ENCODE measurements around the gene GGN.
A peak's percentile ranks its signal among the peaks of the same experiment; 100 is the strongest.
"Not testable (repeated sequence)": the region's sequence is repeated elsewhere in the genome, so short reads cannot be mapped to it uniquely, and the experiment has no call there.

The GGN gene

DNA sequence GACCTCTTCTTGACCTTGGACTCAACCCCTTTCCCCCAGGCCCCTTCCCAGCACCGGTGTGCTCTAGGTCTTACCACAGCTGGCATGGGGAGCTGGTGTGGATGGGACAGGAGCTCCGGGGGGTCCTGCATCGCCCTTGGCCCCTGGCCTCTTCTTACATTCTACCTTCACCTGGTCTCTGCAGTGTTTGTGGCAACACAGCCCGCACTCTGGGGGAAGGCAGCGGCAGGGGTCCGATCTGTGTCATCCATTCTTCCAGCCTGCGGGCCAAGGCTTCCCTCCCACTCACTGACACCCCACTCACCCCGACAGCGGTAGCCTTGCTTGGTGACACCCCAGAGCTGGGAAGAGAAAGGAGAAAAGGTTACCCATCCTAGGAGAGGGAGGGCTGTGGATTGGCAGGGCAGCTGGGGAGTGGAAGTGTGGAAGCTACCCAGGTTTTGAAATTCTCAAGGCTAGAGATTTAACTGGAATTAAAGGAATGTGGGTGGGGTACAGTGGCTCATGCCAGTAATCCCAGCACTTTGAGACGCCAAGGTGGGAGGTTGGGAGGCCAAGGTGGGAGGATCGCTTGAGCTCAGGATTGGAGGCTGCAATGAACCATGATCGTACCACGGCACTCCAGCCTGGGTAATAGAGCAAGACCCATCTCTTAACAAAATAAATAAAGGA, 23.3 kb upstream of the GGN start:
- no peak for DNase-seq (ENCODE audit: low read depth in 2 of 2)

DNA sequence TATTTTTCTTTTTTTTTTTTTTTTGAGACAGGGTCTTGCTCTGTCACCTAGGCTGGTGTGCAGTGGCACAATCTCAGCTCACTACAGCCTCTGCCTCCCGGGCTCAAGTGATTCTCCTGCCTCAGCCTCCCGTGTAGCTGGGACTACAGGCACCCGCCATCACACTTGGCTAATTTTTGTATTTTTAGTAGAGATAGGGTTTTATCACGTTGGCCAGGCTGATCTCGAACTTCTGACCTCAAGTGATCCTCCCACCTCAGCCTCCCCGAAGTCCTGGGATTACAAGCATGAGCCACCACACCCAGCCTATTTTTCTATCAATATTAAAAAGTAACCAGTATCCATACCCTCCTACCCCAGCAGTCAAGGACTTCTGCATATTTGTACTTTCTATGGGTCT, 22.6 kb upstream of the GGN start:
- not testable (repeated sequence) for DNase-seq (ENCODE audit: low read depth in 2 of 2)

DNA sequence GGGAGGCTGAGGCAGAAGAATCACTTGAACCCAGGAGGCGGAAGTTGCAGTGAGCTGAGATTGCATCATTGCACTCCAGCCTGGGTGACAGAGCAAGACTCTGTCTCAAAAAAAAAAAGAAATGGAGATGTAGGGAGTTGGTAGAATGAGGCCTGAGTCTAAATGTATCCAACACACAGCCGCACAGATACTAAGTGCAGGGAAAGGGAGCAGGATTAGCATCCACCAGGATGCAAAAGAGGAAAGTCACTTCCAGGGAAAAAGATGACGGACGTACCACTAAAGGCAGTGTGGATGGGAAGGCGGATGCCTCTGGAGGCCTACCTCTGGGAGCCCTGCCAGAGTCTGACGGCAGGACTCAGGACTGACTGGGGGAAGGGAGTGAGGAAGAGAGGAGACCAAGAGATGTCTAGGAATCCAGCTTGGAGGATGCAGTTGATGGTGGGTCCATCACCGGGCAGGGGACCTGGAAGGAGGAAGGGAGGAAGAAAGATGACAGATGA, 21.8 kb upstream of the GGN start:
- peak in 1 of 2 experiments; percentile 15 for DNase-seq (ENCODE audit: low read depth in 2 of 2)

DNA sequence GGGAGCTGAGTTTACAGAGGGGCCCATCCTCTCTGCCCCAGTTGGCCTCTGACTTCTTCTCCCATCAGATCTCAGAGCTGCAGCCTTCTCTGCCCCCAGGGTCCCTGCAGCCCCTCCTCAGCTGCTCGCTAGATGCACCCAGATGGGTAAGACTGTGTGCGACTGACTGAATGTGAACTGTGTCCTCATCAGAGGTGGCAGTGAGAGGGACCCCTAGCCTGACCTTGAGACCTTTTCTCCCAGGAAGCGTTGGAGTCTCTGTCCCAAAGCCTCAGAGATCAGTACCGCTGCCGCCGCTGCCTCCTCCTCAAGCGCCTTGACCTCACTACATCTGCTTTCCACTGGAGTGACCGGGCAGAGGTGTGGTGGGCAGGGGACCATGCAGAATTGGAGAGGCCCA, 17.4 kb upstream of the GGN start:
- no peak for DNase-seq (ENCODE audit: low read depth in 2 of 2)

DNA sequence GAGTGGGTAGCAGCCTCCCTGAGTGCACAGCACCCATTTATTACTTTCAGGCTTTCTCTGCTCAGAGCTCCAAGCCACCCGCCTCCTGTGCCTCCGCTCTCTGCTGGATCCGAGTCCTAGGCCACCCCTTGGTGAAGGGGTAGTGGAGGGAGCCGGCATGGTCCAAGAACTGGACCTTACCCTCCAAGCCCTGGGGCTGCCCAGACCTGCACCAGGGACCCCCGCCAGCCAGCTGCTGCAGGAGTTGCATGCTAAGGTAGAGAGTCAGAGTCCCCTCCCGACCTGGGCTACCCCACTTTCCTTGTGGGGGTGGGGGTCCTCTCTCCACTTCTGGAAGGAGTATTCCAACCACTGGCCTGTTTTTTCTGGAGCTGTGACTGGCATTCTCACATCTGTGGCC, 17.0 kb upstream of the GGN start:
- no peak for DNase-seq (ENCODE audit: low read depth in 2 of 2)

DNA sequence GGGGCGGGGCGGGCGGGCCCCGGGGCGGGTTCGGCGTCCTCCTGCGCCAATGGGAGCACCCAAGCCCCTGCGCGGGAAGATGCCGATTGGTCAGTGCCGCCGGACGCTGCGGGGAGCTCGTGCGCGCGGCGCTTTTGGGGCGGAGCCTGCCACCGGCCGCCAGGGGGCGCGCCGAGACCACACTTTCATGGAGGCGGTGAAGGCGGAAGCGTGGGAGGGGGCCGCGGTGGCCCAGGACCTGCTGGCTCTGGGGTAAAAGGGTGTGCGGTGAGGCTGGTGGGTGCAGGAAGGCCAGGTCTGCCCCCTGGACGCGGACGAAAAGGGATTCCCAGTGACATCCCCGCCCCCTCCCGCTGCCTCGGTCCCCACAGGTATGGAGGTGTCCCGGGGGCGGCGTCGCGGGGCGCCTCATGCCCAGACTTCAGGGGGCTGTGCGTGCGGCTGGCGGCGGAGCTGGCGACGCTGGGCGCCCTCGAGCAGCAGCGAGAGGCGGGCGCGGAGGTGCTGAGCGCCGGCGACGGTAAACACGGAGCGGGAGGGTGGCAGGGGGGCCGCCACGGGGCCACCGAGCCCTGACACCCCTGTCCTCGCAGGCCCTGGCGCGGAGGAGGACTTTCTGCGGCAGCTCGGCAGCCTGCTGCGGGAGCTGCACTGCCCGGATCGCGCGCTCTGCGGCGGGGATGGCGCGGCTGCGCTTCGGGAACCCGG, 15.3 kb upstream of the GGN start, which contains the start of gene FAM98C:
FAM98C (plus strand) TSS at position 127 of the 708 bp plus-strand sequence; CDS start at position 188, 61 bp downstream.
- DNase-seq (ENCODE audit: low read depth in 2 of 2), result peak; percentile 84 to 88

DNA sequence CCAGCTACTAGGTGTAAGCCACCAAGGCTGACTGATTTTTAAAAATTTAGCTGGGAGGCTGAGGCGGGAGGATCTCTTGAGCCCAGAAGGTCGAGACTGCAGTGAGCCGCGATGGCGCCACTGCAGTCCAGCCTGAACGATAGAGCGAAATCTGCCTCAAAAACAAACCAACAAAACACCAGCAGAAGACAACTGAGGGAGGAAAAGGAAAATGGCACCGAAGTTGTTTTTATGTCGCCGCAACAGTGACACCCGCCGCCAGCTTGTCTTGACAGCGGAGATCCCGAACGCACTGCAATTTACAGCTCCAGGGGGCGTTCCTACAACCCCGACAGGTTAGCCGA, 14.8 kb upstream of the GGN start:
- DNase-seq (ENCODE audit: low read depth in 2 of 2), result no peak

DNA sequence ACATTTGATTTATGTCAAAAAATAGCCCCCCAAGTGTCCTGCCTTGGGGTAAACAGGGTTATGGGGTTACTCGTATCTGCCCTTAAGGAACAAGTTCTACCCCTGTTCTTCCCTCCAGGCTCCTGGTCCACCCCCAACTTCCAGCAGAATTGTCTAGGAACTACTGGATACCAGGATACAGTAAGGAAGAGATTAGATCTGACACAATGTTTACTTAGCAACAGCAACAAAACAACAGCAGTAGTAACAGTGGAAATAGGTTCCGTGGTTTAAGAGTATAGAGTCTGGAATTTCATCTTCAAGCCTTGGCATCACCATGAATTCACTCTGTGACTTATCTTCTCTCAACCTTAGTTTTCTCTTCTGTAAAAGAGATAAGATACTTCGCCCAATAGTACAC, 13.3 kb upstream of the GGN start:
- no peak for DNase-seq (ENCODE audit: low read depth in 2 of 2)

DNA sequence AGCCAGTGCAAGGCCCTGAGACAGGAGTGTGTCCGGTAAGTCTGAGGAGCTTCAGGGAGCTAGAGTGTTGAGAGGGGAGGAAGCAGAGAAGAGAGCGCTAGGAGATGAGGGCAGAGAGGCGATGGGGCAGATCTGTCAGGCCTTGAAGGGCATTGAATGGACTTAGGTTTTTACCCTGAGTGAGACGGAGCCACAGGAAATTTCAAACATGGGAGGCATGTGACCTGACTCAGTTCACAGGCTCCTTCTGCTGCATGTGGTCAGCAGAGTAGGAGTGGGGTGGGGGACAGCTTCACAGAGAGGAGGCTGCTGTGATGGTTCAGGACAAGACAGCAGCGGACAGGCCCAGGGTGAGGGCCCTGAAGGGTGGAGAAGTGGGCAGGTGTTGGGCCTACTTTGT, 12.5 kb upstream of the GGN start:
- no peak for DNase-seq (ENCODE audit: low read depth in 2 of 2)

DNA sequence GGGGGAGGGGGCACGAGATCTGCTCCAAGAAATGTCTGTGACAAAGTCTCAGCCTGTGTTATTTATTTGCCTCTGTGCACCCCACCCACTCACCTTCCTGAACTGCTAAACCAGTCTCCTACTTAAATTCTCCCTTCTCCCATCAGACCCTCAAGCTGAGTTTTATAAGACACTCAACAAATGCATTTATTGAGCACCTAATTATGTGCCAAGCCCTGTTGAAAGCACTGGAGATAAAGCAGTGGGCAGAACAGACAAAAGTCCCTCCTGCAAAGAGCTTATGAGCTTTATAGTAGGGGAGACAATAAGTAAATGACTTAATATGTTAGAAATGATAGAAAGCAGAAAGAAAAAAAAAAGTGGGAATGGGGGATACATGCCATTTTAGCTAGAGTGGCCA, 11.7 kb upstream of the GGN start:
- no peak for DNase-seq (ENCODE audit: low read depth in 2 of 2)

DNA sequence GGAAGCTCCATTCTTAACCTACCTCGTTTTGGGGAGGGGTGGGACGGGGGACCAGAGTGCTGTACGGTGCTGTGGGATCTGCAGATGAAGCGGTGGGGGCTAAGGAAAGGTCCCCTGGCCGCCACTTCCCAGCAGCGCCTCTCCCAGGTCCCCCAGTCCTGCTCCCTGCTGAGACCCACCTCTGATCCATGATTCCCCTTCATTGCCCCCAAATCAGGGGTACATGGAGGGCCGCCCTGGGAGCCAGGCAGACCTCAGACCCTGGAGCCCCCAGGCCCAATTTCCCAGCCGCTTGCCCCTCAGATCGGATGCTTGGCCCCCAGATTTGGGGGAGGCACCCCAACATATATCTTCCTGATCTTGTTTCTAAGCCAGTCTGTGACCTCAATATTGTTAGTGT, 11.2 kb upstream of the GGN start:
- no peak for DNase-seq (ENCODE audit: low read depth in 2 of 2)

DNA sequence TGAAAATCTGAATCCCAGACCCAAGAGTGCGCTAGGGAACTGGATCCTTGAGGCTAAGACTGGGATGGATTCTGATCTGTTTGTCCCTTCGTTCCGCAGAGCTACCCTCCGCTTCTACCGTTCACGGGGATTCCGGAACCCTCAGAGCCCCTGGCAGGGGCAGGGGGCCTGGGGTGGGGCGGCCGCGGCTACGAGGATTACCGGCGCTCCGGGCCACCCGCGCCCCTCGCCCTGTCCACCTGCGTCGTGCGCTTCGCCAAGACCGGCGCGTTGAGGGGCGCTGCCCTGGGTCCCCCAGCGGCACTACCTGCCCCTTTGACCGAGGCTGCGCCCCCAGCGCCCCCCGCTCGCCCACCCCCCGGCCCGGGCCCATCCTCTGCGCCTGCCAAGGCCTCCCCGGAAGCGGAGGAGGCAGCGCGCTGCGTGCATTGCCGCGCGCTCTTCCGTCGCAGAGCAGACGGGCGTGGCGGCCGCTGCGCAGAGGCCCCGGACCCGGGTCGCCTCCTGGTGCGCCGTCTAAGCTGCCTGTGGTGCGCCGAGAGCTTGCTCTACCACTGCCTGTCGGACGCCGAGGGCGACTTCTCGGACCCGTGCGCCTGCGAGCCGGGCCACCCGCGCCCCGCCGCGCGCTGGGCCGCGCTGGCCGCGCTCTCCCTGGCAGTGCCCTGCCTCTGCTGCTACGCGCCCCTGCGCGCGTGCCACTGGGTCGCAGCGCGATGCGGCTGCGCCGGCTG, 7.7 kb upstream of the GGN start:
- DNase-seq (ENCODE audit: low read depth in 2 of 2), result no peak

DNA sequence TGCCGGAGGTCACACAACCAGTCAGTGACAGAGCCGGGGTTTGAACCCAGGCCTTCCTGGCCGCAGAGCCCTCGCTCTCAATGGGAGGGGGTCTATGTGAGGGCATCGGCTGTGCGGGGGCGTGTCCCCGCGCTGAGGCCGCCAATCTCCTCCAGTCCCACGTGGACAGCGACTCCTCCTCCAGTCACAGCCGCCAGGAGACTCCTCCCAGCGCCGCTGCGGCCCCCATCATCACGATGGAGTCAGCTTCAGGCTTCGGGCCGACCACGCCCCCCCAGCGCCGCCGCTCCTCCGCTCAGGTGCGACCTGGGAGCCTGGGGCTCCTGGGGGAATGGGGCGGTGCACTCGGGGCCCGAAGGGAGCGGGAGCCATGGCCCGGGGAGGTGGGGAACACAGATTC, 6.7 kb upstream of the GGN start:
- no peak for DNase-seq (ENCODE audit: low read depth in 2 of 2)

DNA sequence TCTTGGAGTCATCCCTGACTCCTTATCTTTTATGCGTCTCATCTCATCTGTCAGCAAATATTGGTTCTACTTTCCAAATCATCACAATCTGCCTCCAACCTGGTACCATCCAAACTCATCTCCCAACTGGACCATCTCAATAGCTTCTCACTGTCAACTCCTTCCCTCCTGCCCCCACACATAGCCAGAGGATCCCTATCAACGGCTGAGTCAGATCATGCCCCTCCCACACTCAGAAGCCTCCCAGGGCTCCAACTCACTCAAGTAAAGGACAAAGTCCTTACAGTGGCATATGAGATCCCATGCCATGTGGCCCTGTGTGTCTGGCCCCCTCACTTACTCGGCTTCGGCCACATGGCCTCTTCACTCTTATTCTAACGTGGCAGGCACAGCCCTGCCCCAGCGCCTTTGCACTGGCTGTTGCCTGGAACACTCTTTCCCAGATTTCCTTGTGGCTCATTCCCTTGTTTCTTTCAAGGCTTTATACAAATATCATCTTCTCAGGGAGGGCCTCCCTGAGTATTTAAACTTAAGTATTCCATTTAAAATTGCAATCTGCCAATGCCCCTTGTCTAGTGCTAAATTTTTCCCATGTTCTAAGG, 5.0 kb upstream of the GGN start:
- no peak for DNase-seq (ENCODE audit: low read depth in 2 of 2)

DNA sequence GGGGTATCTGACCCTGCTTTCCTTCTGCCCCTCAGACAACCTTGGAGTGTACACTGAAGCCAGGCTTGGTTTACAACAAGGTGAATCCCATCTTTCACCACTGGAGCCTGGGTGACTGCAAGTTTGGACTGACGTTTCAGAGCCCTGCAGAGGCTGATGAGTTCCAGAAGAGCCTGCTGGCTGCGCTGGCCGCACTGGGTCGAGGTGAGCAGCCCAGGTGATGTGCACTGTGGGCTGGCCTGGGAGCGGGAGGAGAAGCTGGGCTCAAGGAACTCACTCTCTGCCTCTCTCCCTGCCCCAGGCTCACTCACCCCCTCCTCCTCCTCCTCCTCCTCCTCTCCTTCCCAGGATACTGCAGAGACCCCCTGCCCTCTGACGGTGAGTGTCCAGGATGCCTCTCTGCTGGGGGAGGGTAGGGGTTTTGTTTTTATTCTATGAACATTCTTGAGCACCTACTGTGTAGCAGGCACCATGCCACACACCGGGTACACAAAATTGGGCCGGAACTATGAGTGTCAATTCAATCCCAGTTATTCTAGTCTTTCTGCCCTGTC, 4.2 kb upstream of the GGN start:
- no peak for DNase-seq (ENCODE audit: low read depth in 2 of 2)

DNA sequence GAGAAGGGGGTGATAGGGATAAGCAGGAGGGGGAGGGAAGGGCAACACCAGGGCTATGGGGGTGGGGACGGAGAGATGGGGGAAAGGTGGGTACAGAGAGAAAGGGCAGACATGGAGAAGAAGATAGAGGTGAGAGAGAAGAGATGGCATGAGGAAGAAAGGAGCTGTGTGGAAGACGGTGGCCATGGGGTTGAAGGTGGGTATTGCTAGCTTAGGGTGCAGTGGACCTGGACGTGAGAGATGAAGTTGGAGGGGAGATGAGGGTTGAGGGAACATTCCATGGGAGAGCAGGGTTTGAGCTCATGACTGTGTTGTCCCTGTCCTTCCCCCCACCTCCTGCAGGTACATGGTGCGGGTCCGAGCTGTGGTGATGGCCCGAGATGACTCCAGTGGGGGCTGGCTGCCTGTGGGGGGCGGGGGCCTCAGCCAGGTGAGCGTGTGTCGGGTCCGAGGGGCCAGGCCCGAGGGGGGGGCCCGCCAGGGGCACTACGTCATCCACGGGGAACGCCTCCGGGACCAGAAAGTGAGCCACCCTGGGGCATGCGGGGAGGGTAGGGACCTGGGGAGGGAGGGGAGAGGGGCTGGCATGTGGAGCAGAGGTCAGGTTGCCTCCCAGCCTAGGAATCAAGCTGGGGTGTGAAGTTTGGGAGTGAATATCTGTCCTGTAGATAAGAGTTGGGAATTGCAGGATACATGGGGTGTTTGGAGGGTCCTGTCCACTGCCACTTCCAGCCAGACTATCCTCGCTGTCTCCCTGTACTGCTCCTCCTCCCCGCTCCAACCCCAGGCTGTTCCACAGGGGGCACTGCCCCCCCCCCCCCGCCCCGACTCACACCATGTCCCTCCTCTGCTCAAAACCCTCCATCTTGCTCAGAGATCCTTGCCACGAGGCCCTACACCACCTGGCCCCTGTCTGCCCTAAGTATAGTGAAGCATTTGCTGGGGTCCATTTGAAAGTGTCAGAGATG, 2.4 kb upstream of the GGN start:
- no peak for DNase-seq (ENCODE audit: low read depth in 2 of 2)

DNA sequence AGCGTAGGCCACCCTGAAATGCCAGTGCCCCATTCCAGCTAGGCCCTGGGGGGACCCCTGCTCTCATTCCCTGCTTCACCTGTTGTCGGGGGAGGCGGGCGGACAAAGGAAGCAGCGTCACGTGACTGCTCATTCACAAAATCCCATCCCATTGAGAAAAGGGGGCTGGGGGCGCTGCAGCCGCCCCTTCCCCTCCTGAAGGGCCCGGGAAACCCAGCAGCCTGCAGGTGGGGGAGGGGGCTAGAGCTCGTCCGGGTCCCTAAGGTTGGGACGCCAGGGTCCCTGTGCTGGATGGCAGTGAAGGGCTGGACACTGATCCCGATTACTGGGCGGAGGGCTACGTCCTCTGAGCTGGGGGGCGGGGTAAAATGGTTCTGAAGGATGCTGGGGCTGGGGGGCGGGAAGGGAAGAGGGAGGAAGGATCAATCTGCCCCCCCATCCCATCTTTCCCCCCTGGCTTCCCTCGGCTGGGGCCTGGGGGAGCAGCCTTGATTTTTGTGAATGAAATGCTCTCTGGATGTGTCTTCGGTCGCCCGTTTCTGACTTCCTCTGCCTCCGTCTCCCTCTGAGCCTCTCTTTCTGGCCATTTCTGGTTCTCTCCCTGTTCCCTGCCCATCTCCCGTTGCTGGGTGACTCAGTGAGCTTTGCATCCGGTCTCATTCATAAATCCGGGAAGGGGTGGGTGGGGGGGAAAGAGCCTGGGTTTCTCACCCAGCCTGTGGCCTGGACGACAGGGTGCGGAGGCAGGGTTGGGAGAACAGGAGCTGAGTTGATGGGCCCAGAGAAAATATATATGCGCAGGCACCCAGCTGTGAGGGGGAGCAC, 1.5 kb upstream of the GGN start:
- DNase-seq (ENCODE audit: low read depth in 2 of 2), result peak; percentile 41

DNA sequence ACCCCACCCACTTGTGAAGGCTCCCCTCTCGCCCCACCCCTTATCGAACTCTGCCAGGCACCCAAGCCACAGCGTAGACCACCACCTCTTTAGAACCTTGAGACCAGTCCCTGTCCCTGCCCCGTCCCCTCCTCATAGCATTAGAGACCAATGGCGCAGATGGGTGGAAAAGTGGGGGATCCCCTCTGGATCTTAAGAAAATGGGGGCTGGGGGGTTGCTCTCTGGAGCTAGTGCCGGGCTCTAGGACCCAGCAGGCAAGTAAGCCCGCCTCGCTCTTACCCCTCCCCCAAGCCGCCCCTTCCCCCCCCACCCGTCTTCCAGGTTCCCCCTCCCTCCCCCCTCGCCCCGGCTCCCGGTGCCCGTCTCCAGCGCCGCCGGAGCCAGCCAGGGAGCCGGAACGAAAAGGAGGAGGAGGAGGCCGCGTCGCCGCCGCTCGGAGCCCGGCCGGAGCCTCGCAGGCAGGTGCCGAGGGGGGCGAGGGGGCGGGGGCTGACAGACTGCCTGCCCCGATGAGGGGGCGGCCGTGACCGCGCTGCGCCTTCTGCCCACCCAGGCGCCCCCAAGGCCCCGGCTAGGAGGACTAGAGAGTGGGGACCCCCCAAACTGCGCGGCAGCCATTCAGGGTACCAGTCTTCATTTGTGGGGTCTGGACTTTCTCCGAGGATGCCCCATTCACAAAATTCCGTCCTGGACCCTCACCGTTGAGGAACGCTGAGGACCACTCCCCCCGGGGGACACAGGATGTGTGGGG, 691 bp upstream of the GGN start, which contains the start of gene SPRED3:
SPRED3 (plus strand) TSS at position 349 of the 752 bp plus-strand sequence. CDS start 1,606 bp downstream, outside the sequence.
- DNase-seq (ENCODE audit: low read depth in 2 of 2), result peak in 1 of 2 experiments; percentile 20

DNA sequence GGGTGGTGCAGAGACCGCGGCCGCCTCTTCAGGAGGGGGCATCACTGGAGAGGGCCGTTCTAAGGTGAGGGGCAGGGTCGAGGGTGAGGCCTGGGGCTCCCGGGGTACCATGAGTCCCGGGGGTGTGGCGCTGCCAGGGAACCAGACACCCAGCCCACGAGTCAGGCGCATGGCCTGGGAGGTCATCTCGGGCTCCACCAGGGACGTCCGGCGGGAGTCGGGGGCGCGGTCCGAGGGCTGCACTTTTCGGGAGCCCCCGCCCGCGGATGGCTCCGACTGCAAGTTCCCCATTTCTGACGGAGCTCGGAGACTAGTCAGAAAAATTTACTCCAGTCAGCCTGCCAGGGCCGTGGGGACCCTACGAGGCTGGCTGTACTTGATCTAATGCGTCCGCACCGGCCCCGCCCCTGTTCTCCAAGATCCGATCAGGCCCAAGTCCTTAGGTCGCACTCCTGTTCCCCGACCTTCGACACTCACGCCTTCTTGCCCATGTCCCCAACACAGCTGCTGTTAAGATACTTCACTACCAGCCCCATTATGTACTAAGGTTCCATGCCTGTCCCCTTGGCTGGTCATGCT, 774 bp downstream of the GGN start:
- DNase-seq (ENCODE audit: low read depth in 2 of 2), result no peak

All from fibroblast of skin of left biceps (primary cell).